Type B pancreatic cell (in vitro differentiated cells): ENCODE measurements around the gene SRSF12. TPM values are rescaled to one million over a fixed set of nuclear protein-coding genes. Genes with fewer than 3 reads are reported as not detected.
"Not testable (repeated sequence)": the region's sequence is repeated elsewhere in the genome, so short reads cannot be mapped to it uniquely, and the experiment has no call there.

Experiments
- DNase-seq: peaks from one replicate; pipeline ENCODE4 v3.0.0; 2021; ENCODE audit warnings: mixed read lengths; ENCODE audit not compliant: unreplicated experiment; ENCODE audit errors: extremely low spot score
- H3K27ac Mint-ChIP-seq: 2 replicates; pipeline ENCODE4 v1.8.0; 2021; ENCODE audit warnings: mild to moderate bottlenecking, mixed read lengths
- H3K27me3 Mint-ChIP-seq: 2 replicates; pipeline ENCODE4 v1.8.0; 2021; ENCODE audit warnings: mixed read lengths
- H3K36me3 Mint-ChIP-seq: 2 replicates; pipeline ENCODE4 v1.8.0; 2021; ENCODE audit warnings: mixed read lengths
- H3K4me1 Mint-ChIP-seq: one replicate; pipeline ENCODE4 v1.8.0; 2021; ENCODE audit warnings: mixed read lengths; ENCODE audit not compliant: unreplicated experiment
- H3K4me3 Mint-ChIP-seq: 2 replicates; pipeline ENCODE4 v1.8.0; 2021; ENCODE audit warnings: mild to moderate bottlenecking, mixed read lengths
- H3K9me3 Mint-ChIP-seq: 2 replicates; pipeline ENCODE4 v1.8.0; 2021; ENCODE audit warnings: mixed read lengths
- CTCF ChIP-seq: fragments of 200-600 bp; sonication (generic); conservative IDR thresholded peaks from 2 replicates; pipeline ENCODE4 v1.5.0; 2021; ENCODE audit warnings: antibody characterized with exemption, mild to moderate bottlenecking
- total RNA-seq: library from RNA; stranded (reverse); gene quantifications from 2 replicates; pipeline ENCODE4 v1.2.1, GENCODE V29; 2021; ENCODE audit warnings: low replicate concordance

The SRSF12 gene
- total RNA-seq, 1 donor from 2014 or later: 10.5 TPM

GRCh38 chr6:89133981-89134380 is 16.1 kb upstream of the SRSF12 start:
- no peaks in the 10 kb centered on the region for H3K9me3 Mint-ChIP-seq
- no peak for DNase-seq
- H3K36me3 Mint-ChIP-seq: peaks cover under 1% of the 10 kb centered on the region
- H3K4me3 Mint-ChIP-seq: no peak overlapping the region
- no peak for TF ChIP-seq CTCF
- no peak overlapping the region for H3K27ac Mint-ChIP-seq
- peaks cover 1% of the 10 kb centered on the region for H3K4me1 Mint-ChIP-seq
- no peaks in the 10 kb centered on the region for H3K27me3 Mint-ChIP-seq

- no peaks in the 10 kb centered on the region for H3K27me3 Mint-ChIP-seq
- H3K36me3 Mint-ChIP-seq: peaks cover 7% of the 10 kb centered on the region
- peaks cover 6% of the 10 kb centered on the region for H3K9me3 Mint-ChIP-seq
- TF ChIP-seq CTCF: no peak
- no peak for DNase-seq
- H3K4me3 Mint-ChIP-seq: no peak overlapping the region
- no peak overlapping the region for H3K27ac Mint-ChIP-seq
- no peaks in the 10 kb centered on the region for H3K4me1 Mint-ChIP-seq
These were observed 14.2 kb upstream of the SRSF12 start for GRCh38 chr6:89132057-89132456.

DNA sequence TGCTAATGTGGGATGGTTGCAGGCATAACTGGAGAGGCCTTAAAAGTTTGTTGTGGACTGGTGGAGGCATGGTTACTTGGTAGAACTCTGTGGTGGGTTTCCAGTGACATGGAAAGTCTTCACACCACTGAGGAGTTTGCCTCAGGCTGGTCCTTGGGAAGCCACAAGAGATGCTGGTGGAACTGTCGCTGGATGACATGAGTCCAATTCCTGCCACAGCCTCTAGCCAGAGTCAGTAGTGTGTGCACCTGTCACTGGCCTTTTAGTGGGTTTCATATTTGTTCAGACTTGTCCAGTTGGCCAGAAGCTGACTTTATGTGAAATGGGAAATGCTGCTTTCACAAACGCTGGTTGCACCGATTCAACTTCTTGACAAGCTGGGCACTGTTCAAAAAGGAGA is 13.7 kb upstream of the SRSF12 start:
- no peak overlapping the region for H3K4me3 Mint-ChIP-seq
- no peaks in the 10 kb centered on the region for H3K4me1 Mint-ChIP-seq
- TF ChIP-seq CTCF: no peak
- no peak for DNase-seq
- H3K36me3 Mint-ChIP-seq: peaks cover 7% of the 10 kb centered on the region
- no peak overlapping the region for H3K27ac Mint-ChIP-seq
- peaks cover 6% of the 10 kb centered on the region for H3K9me3 Mint-ChIP-seq
- H3K27me3 Mint-ChIP-seq: no peaks in the 10 kb centered on the region

DNA sequence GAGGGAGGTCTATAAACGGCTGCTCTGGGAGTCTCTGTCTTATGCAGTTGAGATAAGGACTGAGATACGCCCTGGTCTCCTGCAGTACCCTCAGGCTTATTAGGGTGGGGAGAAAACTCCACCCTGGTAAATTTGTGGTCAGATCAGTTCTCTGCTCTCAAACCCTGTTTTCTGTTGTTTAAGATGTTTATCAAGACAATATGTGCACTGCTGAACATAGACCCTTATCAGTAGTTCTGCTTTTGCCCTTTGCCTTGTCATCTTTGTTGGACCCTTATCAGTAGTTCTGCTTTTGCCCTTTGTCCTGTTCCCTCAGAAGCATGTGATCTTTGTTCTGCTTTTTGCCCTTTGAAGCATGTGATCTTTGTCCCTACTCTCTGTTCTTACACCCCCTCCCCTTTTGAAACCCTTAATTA is 10.4 kb upstream of the SRSF12 start:
- DNase-seq, H3K4me1 Mint-ChIP-seq, H3K9me3 Mint-ChIP-seq, H3K4me3 Mint-ChIP-seq, H3K27ac Mint-ChIP-seq, H3K27me3 Mint-ChIP-seq, H3K36me3 Mint-ChIP-seq: not testable (repeated sequence)

DNA sequence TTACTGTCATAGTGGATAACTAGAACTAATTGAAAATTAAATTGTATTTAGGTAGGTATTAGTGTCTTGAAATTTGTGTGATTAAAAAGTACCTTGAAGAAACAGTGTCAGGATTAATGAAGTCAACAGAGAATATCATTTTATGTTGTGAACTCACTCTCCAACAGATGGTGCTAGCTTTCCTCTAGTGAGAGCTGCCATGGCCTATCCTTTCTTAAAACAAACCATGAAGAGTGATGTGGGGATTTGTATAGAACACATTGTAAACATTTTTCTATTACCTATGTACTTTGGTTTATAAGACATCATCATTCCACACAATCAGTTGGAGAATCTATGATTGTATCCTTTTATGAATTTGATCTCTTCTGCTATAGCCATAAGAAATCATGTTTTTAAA is 4.8 kb upstream of the SRSF12 start:
- Mint-ChIP-seq H3K4me3 (no peak overlapping the region), H3K9me3 (no peaks in the 10 kb centered on the region), H3K36me3 (no peaks in the 10 kb centered on the region), H3K27ac (no peak overlapping the region), H3K27me3 (no peaks in the 10 kb centered on the region), H3K4me1 (peaks cover 8% of the 10 kb centered on the region)
- peak; percentile 69 for TF ChIP-seq CTCF
- DNase-seq: no peak

- Mint-ChIP-seq H3K27me3 (peaks cover 3% of the 10 kb centered on the region), H3K36me3 (peaks cover 3% of the 10 kb centered on the region), H3K9me3 (no peaks in the 10 kb centered on the region), H3K27ac (no peak overlapping the region), H3K4me3 (no peak overlapping the region), H3K4me1 (peaks cover 11% of the 10 kb centered on the region)
- TF ChIP-seq CTCF: no peak
- no peak for DNase-seq
These were observed 4.1 kb upstream of the SRSF12 start for GRCh38 chr6:89121934-89122333.
